HepG2 (cell line): ENCODE data around the gene PLCB4. TPM values are rescaled to one million over a fixed set of nuclear protein-coding genes. Genes with fewer than 3 reads are reported as not detected.

Experiments
- ATAC-seq: fragments of 200-7000 bp; cut with Tn5 transposase; 3 replicates; pipeline ENCODE4 v1.9.1; 2020; ENCODE audit warnings: mild to moderate bottlenecking, moderate library complexity
- BruUV-seq: library from RNA; stranded (reverse); fragments of 400-500 nt; replicated peaks from 2 replicates; lab custom pipeline; 2021; lab: Mats Ljungman, UMichigan
- CTCF ChIA-PET: fragments of 300-600 bp; formaldehyde crosslinking; extraction: SDS; loops from one replicate; lab custom pipeline; 2021; ENCODE audit warnings: low total read pairs, inconsistent platforms, low intra/inter-chr PET ratio; lab: Yijun Ruan, JAX
- POLR2A ChIA-PET: fragments of 350-600 bp; sonication (Branson Sonifier 250); formaldehyde crosslinking; loops from one replicate; lab custom pipeline; 2020; ENCODE audit warnings: antibody characterized with exemption, inconsistent platforms; lab: Yijun Ruan, JAX
- DNase-seq: peaks from one replicate; pipeline ENCODE4 v3.0.0-alpha.2; 2015; ENCODE audit warnings: low spot score
- FAIRE-seq: peaks from 3 replicates; lab custom pipeline; 2011; peaks lifted over from hg19 to GRCh38; lab: Jason Lieb, UNC
- H2AFZ ChIP-seq: one replicate; pipeline ENCODE4 v1.6.1; 2011; ENCODE audit warnings: low read length, inconsistent platforms
- H3K27ac ChIP-seq: fragments of 300-600 bp; 3 replicates; pipeline ENCODE4 v1.8.0; 2011; ENCODE audit warnings: mixed run types, mild to moderate bottlenecking, mixed read lengths, low read length, inconsistent platforms; ENCODE audit not compliant: insufficient read depth; ENCODE audit errors: extremely low read length
- H3K27me3 ChIP-seq, 2 experiments: fragments of 200-600 bp in 1 of 2; 2 replicates in 1 of 2; 3 replicates in 1 of 2; pipeline versions ENCODE4 v1.6.0 to v1.8.0; 2011; ENCODE audit warnings: low read length in 2 of 2, mild to moderate bottlenecking in 2 of 2, moderate library complexity in 2 of 2, inconsistent platforms in 1 of 2; ENCODE audit not compliant: insufficient read depth in 2 of 2, control insufficient read depth in 1 of 2
- H3K36me3 ChIP-seq, 2 experiments: fragments of 200-600 bp in 1 of 2; replicated peaks in 1 of 2; 2 replicates in 1 of 2; 3 replicates in 1 of 2; pipeline versions ENCODE4 v1.5.1 to v1.8.0; 2011; ENCODE audit warnings: low read length in 2 of 2, inconsistent platforms in 1 of 2; ENCODE audit not compliant: insufficient read depth in 2 of 2, control insufficient read depth in 1 of 2
- H3K4me1 ChIP-seq: 2 replicates; pipeline ENCODE4 v1.5.1; 2012; ENCODE audit warnings: low read length, inconsistent platforms; ENCODE audit not compliant: insufficient read depth
- H3K4me2 ChIP-seq: 2 replicates; pipeline ENCODE4 v1.6.0; 2011; ENCODE audit warnings: low read depth, low read length, inconsistent platforms
- H3K4me3 ChIP-seq, 3 experiments: fragments of 200-600 bp in 1 of 3; sonication (generic), shearing (Covaris generic) in 1 of 3; replicated peaks in 1 of 3; 2 replicates each; pipeline ENCODE4 v1.5.1; 2011 to 2016; ENCODE audit warnings: low read length in 3 of 3, inconsistent platforms in 2 of 3, low read depth in 2 of 3, mild to moderate bottlenecking in 2 of 3, control low read depth in 1 of 3, mixed read lengths in 1 of 3; ENCODE audit not compliant: insufficient read depth in 1 of 3
- H3K79me2 ChIP-seq: one replicate; pipeline ENCODE4 v1.6.1; 2011; ENCODE audit warnings: low read length, inconsistent platforms; ENCODE audit not compliant: insufficient read depth
- H3K9ac ChIP-seq: 2 replicates; pipeline ENCODE4 v1.6.0; 2011; ENCODE audit warnings: mild to moderate bottlenecking, low read depth, low read length, inconsistent platforms; ENCODE audit not compliant: insufficient read depth
- H3K9me3 ChIP-seq: 2 replicates; pipeline ENCODE4 v1.5.1; 2012; ENCODE audit warnings: mild to moderate bottlenecking, low read length
- H4K20me1 ChIP-seq: 2 replicates; pipeline ENCODE4 v1.6.0; 2011; ENCODE audit warnings: inconsistent platforms, mild to moderate bottlenecking, low read length, moderate library complexity; ENCODE audit not compliant: insufficient read depth
- KMT2A ChIP-seq: sonication (generic); formaldehyde crosslinking; IDR thresholded peaks from 2 replicates; pipeline ENCODE4 v1.4.0; 2020; ENCODE audit warnings: missing genetic modification reagents
- MED8 ChIP-seq: sonication (generic); formaldehyde crosslinking; IDR thresholded peaks from 2 replicates; pipeline ENCODE4 v1.8.1; 2023; ENCODE audit warnings: mild to moderate bottlenecking, missing genetic modification reagents; ENCODE audit not compliant: insufficient replicate concordance
- NBN ChIP-seq: fragments of 450-650 bp; conservative IDR thresholded peaks from 2 replicates; pipeline ENCODE4 v1.6.1; 2017
- ZNF337 ChIP-seq: sonication (generic); formaldehyde crosslinking; IDR thresholded peaks from 2 replicates; pipeline ENCODE4 v1.5.1; 2020; ENCODE audit warnings: missing genetic modification reagents, low read depth, mild to moderate bottlenecking, borderline replicate concordance
- ZNF782 ChIP-seq: sonication (generic); formaldehyde crosslinking; IDR thresholded peaks from 2 replicates; pipeline ENCODE4 v1.4.0; 2020; ENCODE audit warnings: missing genetic modification reagents, mild to moderate bottlenecking, borderline replicate concordance
- whole genome bisulfite sequencing: methylation state at CpG from one replicate; pipeline ENCODE4 v1.1.6; 2017; ENCODE audit warnings: low lambda C conversion rate; 5-methylcytosine and 5-hydroxymethylcytosine counted together
- in situ Hi-C: cut with HindIII; loops from 2 replicates; pipeline ENCODE4 v1.10.0; 2017; ENCODE audit warnings: low pct_unique_long_range_greater_than_20kb; ENCODE audit not compliant: extremely low pct_ligation_motif_present
- intact Hi-C: fragments of 100-400 bp; cut with micrococcal nuclease; formaldehyde crosslinking; loops from one replicate; pipeline ENCODE4 v1.10.0; 2022; ENCODE audit not compliant: unreplicated experiment
- polyA plus RNA-seq, 8 experiments: library from polyadenylated mRNA; depleted of rRNA in 3 of 8; stranded (reverse) in 7 of 8; unstranded in 1 of 8; fragments of >200 nt; fragmentation: Illumina TruSeq in 4 of 8; extraction: Trizol in 4 of 8; gene quantifications; 2 replicates each; pipeline versions ENCODE4 v1.2.1 to v1.2.3, GENCODE V29; 2011 to 2016; ENCODE audit warnings: low read depth in 4 of 8, missing spikeins in 1 of 8, mixed read lengths in 1 of 8; ENCODE audit not compliant: insufficient read depth in 1 of 8
- total RNA-seq, 5 experiments: library from RNA; depleted of rRNA; stranded (reverse); fragments of >200 nt; fragmentation: Illumina TruSeq; extraction: Trizol; gene quantifications; 2 replicates each; pipeline ENCODE4 v1.2.3, GENCODE V29; 2016; ENCODE audit warnings: low read depth in 1 of 5
- TF ChIP-seq, protein P1 (sequence below): sonication (generic); formaldehyde crosslinking; IDR thresholded peaks from 2 replicates; pipeline ENCODE4 v1.4.0; 2020; ENCODE audit warnings: mild to moderate bottlenecking, missing genetic modification reagents

PLCB4 gene
- total and polyA plus RNA-seq, 2 of the 13 experiments (the other 11 are each of a cell fraction or from before 2014, with no cell fraction given): 0.01 TPM; not detected in 1

DNA sequence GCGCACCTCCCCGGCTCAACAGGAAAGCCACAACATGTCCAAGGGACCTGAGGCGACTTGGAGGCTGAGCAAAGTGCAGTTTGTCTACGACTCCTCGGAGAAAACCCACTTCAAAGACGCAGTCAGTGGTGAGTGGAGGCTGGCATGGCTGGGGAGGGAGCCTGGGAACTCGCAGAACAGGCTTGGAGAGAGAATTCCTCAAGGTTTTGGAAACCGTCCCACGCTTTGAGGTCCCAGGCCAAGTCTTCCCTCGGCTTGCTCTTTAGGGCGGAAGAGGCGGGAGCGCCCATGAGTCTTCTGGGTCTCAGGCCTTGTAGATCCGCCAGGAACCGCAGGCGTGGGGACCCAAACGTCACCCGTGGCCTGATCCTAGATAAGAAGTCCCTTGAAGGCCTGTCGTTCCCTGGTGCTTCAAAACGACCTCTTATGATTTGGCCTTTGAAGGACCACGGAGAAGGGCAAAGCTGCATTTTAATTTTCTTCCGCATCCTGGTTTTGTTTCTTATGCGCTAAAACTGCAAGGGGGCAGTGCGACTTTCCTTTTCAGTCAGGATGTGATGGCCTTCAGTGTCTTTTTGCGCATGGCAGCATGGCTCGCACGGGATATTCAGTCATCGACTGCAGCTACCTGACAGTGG is 447.5 kb downstream of the PLCB4 start:
- POLR2A ChIA-PET: no interaction called here
- no TSS peak for BruUV-seq
- Histone ChIP-seq H3K79me2 (no peaks in the 10 kb centered on the region), H3K27ac (no peak overlapping the region), H3K4me2 (no peak overlapping the region), H3K9me3 (no peaks in the 10 kb centered on the region), H3K9ac (no peak overlapping the region), H2AFZ (no peak overlapping the region), H3K4me3 (no peak overlapping the region), H4K20me1 (no peaks in the 10 kb centered on the region), H3K36me3 (no peaks in the 10 kb centered on the region), H3K4me1 (no peaks in the 10 kb centered on the region), H3K27me3 (peaks cover 2 to 62% of the 10 kb centered on the region in 2 experiments; a peak in 4 of 5 replicates)
- intact Hi-C loops (no loop called here), in situ Hi-C loops (no loop called here)
- 32% methylated on average over 28 of the region's 28 CpGs for WGBS
- no peak for FAIRE-seq
- CTCF ChIA-PET: no interaction called here
- no peak for ATAC-seq
- no peak for DNase-seq
- TF ChIP-seq, protein P1, sequence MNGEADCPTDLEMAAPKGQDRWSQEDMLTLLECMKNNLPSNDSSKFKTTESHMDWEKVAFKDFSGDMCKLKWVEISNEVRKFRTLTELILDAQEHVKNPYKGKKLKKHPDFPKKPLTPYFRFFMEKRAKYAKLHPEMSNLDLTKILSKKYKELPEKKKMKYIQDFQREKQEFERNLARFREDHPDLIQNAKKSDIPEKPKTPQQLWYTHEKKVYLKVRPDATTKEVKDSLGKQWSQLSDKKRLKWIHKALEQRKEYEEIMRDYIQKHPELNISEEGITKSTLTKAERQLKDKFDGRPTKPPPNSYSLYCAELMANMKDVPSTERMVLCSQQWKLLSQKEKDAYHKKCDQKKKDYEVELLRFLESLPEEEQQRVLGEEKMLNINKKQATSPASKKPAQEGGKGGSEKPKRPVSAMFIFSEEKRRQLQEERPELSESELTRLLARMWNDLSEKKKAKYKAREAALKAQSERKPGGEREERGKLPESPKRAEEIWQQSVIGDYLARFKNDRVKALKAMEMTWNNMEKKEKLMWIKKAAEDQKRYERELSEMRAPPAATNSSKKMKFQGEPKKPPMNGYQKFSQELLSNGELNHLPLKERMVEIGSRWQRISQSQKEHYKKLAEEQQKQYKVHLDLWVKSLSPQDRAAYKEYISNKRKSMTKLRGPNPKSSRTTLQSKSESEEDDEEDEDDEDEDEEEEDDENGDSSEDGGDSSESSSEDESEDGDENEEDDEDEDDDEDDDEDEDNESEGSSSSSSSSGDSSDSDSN (CRISPR knock-in tag): no peak
- TF ChIP-seq NBN: no peak
- TF ChIP-seq MED8 (CRISPR knock-in tag): no peak
- no peak for TF ChIP-seq ZNF782 (CRISPR knock-in tag)
- TF ChIP-seq ZNF337 (CRISPR knock-in tag): no peak
- TF ChIP-seq KMT2A (CRISPR knock-in tag): no peak
